Liver (tissue), 9 donors: ENCODE data around the gene ANAPC16. TPM values are rescaled to one million over a fixed set of nuclear protein-coding genes. Genes with fewer than 3 reads are reported as not detected.
A peak's percentile ranks its signal among the peaks of the same experiment; 100 is the strongest.
"Not testable (repeated sequence)": the region's sequence is repeated elsewhere in the genome, so short reads cannot be mapped to it uniquely, and the experiment has no call there.

Source experiments
- DNase-seq: peaks from one replicate; pipeline ENCODE4 v3.0.0-alpha.2; 2017; ENCODE audit warnings: low spot score
- H3K27ac ChIP-seq, 2 donors: one replicate each; pipeline ENCODE4 v1.7.0; 2013; ENCODE audit warnings: inconsistent platforms in 2 of 2, low read length in 2 of 2, control low read depth in 1 of 2, low read depth in 1 of 2, mild to moderate bottlenecking in 1 of 2
- H3K27me3 ChIP-seq, 4 donors: one replicate each; pipeline versions ENCODE4 v1.6.1 to v1.7.0; 2013; ENCODE audit warnings: low read length in 3 of 4, inconsistent platforms in 1 of 4, mild to moderate bottlenecking in 1 of 4, moderate library complexity in 1 of 4; ENCODE audit not compliant: control insufficient read depth in 4 of 4, insufficient read depth in 4 of 4
- H3K36me3 ChIP-seq, 4 donors: one replicate each; pipeline versions ENCODE4 v1.6.1 to v1.7.0; 2013; ENCODE audit warnings: low read length in 3 of 4, mild to moderate bottlenecking in 3 of 4, low read depth in 1 of 4, moderate library complexity in 1 of 4; ENCODE audit not compliant: control insufficient read depth in 4 of 4, insufficient read depth in 3 of 4
- H3K4me1 ChIP-seq, 4 donors: one replicate each; pipeline versions ENCODE4 v1.6.1 to v1.7.0; 2013; ENCODE audit warnings: low read length in 3 of 4, mild to moderate bottlenecking in 3 of 4, moderate library complexity in 1 of 4; ENCODE audit not compliant: control insufficient read depth in 4 of 4, insufficient read depth in 4 of 4
- H3K4me3 ChIP-seq, 3 donors: one replicate each; pipeline versions ENCODE4 v1.6.1 to v1.7.0; 2013; ENCODE audit warnings: low read length in 3 of 3, control low read depth in 1 of 3, low read depth in 1 of 3, mild to moderate bottlenecking in 1 of 3
- H3K9ac ChIP-seq, 2 donors: one replicate each; pipeline ENCODE4 v1.7.0; 2013; ENCODE audit warnings: low read length in 2 of 2, mild to moderate bottlenecking in 2 of 2, moderate library complexity in 2 of 2, control low read depth in 1 of 2, low read depth in 1 of 2
- H3K9me3 ChIP-seq, 4 donors: one replicate each; pipeline versions ENCODE4 v1.6.1 to v1.7.0; 2013; ENCODE audit warnings: low read length in 3 of 4; ENCODE audit not compliant: control insufficient read depth in 4 of 4
- ATF3 ChIP-seq: IDR thresholded peaks from 2 replicates; pipeline ENCODE4 v1.6.1; 2016; ENCODE audit warnings: antibody characterized with exemption
- FOXA1 ChIP-seq: IDR thresholded peaks from 2 replicates; pipeline ENCODE4 v1.6.1; 2016; ENCODE audit warnings: antibody characterized with exemption
- FOXA2 ChIP-seq: IDR thresholded peaks from 2 replicates; pipeline ENCODE4 v1.6.1; 2016; ENCODE audit warnings: antibody characterized with exemption
- GABPA ChIP-seq, 2 donors: IDR thresholded peaks in 1 of 2; conservative IDR thresholded peaks in 1 of 2; 2 replicates each; pipeline ENCODE4 v1.6.1; 2016; ENCODE audit warnings: antibody characterized with exemption in 2 of 2, mild to moderate bottlenecking in 1 of 2, moderate library complexity in 1 of 2
- HNF4A ChIP-seq, 2 donors: conservative IDR thresholded peaks; 2 replicates each; pipeline ENCODE4 v1.6.1; 2016; ENCODE audit warnings: antibody characterized with exemption in 2 of 2, mild to moderate bottlenecking in 2 of 2
- HNF4G ChIP-seq: IDR thresholded peaks from 2 replicates; pipeline ENCODE4 v1.6.1; 2016; ENCODE audit warnings: antibody characterized with exemption
- JUND ChIP-seq, 2 donors: IDR thresholded peaks; 2 replicates each; pipeline ENCODE4 v1.6.1; 2016; ENCODE audit warnings: antibody characterized with exemption in 2 of 2
- MAX ChIP-seq: IDR thresholded peaks from 2 replicates; pipeline ENCODE4 v1.6.1; 2016; ENCODE audit warnings: antibody characterized with exemption
- NR2F2 ChIP-seq: IDR thresholded peaks from 2 replicates; pipeline ENCODE4 v1.6.1; 2016; ENCODE audit warnings: antibody characterized with exemption
- RAD21 ChIP-seq, 2 donors: IDR thresholded peaks; 2 replicates each; pipeline ENCODE4 v1.6.1; 2016; ENCODE audit warnings: antibody characterized with exemption in 2 of 2, mild to moderate bottlenecking in 2 of 2
- RXRA ChIP-seq, 2 donors: IDR thresholded peaks; 2 replicates each; pipeline ENCODE4 v1.6.1; 2017 to 2018; ENCODE audit warnings: antibody characterized with exemption in 2 of 2, mild to moderate bottlenecking in 1 of 2
- SP1 ChIP-seq: IDR thresholded peaks from 2 replicates; pipeline ENCODE4 v1.6.1; 2018; ENCODE audit warnings: antibody characterized with exemption, mild to moderate bottlenecking
- TAF1 ChIP-seq: conservative IDR thresholded peaks from 2 replicates; pipeline ENCODE4 v1.6.1; 2016; ENCODE audit warnings: antibody characterized with exemption, mild to moderate bottlenecking
- YY1 ChIP-seq: IDR thresholded peaks from 2 replicates; pipeline ENCODE4 v1.6.1; 2016; ENCODE audit warnings: antibody characterized with exemption, mild to moderate bottlenecking
- WGBS: extraction: QIAGEN DNeasy Blood & Tissue Kit; methylation state at CpG from one replicate; pipeline ENCODE4 v1.1.7; 2013; 5-methylcytosine and 5-hydroxymethylcytosine counted together
- polyA plus RNA-seq, 2 donors: library from polyadenylated mRNA; stranded (reverse) in 1 of 2; unstranded in 1 of 2; fragments of 200-250 nt in 1 of 2; fragments of >200 nt in 1 of 2; fragmentation: Nextera tagmentation in 1 of 2; extraction: Ambion mirVana in 1 of 2; gene quantifications; one replicate each; pipeline versions ENCODE4 v1.2.1 to v1.2.3, GENCODE V29; 2013 to 2015
- total RNA-seq, 2 donors: library from RNA; depleted of rRNA; stranded (reverse); fragments of >200 nt; gene quantifications; one replicate each; pipeline ENCODE4 v1.2.3, GENCODE V29; 2014
- TF ChIP-seq, protein P1 (sequence below): fragments of 150-350 bp; IDR thresholded peaks from 2 replicates; pipeline ENCODE4 v1.5.1; 2017; ENCODE audit warnings: improper control_type of control experiment, low read depth, low read length; ENCODE audit not compliant: missing input control
- donor health status: healthy.
- donor health status: healthy.
- donor health status: healthy.
- donor health status: healthy.
- donor health status: healthy.

ANAPC16 gene
- total and polyA plus RNA-seq, 4 donors: 36.8 to 96.3 (median 55.6) TPM

DNA sequence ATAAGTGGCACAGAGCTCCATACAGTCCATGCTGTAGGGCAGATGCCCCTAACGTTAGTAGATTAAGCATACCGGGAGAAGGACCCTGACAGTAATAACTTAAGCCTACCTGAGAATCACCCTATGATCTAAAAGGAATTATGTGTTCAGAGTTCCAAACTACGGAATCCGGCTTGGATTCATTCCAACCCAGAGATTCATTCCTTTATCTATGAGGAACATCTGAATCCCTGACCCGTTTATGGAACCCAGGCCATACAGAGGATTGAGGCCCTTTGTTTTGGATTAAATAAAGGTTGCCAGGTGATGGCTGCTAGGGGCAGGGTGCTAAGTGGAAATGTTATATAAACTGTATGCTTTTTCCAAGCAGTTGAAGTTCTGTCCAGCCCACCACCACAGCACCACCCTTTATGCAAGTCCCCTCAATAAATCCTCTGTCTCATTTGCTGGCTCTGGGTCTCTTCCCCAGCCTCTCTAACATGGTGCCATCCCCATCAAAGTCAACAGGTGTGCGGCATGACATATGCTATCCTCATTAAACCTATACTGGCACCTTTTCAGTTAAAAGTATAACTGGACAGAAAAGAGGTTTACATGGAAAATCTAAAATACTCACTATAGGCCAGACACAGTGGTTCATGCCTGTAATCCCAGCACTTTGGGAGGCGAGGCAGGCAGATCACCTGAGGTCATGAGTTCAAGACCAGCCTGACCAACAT is 9.1 kb upstream of the ANAPC16 start (continued):
- TF ChIP-seq GABPA (IDR thresholded peaks at IDR 0.05 in 1 of 2, conservative IDR thresholded peaks at IDR 0.05 in 1 of 2) (no peak), ATF3 (no peak), HNF4G (no peak), FOXA2 (no peak), MAX (no peak), RAD21 (IDR thresholded peaks at IDR 0.05) (no peak)

DNA sequence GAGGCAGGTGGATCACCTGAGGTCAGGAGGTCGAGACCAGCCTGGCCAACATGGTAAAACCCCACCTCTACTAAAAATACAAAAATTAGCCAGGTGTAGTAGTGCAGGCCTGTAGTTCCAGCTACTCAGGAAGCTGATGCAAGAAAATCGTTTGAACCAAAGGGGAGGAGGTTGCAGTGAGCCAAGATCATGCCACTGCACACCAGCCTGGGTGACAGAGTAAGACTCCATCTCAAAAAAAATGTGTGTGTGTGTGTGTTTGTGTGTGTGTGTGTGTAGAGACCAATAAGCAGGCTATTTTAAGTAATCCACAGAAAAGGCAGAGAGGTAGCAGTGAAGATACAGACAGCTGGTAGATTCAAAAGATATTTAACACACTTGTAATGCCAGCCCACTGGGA is 7.3 kb upstream of the ANAPC16 start:
- DNase-seq, H3K27ac ChIP-seq, H3K4me3 ChIP-seq, H3K9me3 ChIP-seq, H3K4me1 ChIP-seq, H3K27me3 ChIP-seq, H3K9ac ChIP-seq: not testable (repeated sequence)
- H3K36me3 ChIP-seq: peaks cover 6 to 15% (median 13%) of the 10 kb centered on the region in 4 donors
- 59% methylated on average over 2 of the region's 2 CpGs for WGBS

GRCh38 chr10:72211381-72211780 is 4.4 kb upstream of the ANAPC16 start:
- not testable (repeated sequence) for H3K4me3 ChIP-seq, H3K4me1 ChIP-seq, H3K27me3 ChIP-seq, H3K9ac ChIP-seq, H3K9me3 ChIP-seq, H3K27ac ChIP-seq, DNase-seq
- 96% methylated on average over 11 of the region's 11 CpGs for WGBS
- peaks cover 3 to 14% (median 13%) of the 10 kb centered on the region in 4 donors for H3K36me3 ChIP-seq

DNA sequence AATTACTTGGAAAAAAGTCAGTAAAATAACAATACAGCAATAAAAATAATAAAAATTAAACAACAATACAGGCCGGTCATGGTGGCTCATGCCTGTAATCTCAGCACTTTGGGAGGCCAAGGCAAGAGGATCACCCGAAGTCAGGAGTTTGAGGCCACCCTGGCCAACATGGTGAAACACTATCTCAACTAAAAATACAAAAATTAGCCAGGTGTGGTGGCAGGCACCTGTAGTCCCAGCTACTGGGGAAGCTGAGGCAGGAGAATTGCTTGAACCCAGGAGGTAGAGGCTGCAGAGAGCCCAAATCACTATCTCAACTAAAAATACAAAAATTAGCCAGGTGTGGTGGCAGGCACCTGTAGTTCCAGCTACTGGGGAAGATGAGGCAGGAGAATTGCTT is 4.0 kb upstream of the ANAPC16 start:
- H3K4me3 ChIP-seq, H3K27ac ChIP-seq, H3K9ac ChIP-seq, H3K9me3 ChIP-seq, H3K27me3 ChIP-seq, DNase-seq, H3K4me1 ChIP-seq: not testable (repeated sequence)
- 98% methylated on average over 2 of the region's 2 CpGs for WGBS
- peaks cover 3 to 14% (median 13%) of the 10 kb centered on the region in 4 donors for H3K36me3 ChIP-seq

DNA sequence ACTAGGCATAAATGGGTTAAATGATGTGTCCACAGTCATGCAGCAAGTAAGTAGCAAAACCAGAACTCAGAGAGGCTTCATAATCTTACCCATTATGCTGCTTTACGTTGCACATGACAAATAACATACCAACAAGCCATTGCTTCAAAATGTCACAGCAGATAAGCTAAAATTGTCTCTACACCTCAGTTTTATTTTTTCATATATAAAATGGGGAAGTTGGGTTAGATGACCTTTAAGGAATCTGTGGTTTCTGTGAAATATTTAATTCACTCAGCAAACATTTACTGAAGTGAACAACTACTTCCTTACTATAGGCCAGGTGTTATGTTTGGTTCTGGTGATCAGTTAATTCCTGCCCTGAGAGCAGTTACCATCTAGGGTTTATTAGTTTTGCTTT is 2.5 kb downstream of the ANAPC16 start:
- no peak overlapping the region for H3K4me3 ChIP-seq
- peaks cover 0 to 22% (median 19%) of the 10 kb centered on the region in 4 donors for H3K4me1 ChIP-seq
- no peak for TF ChIP-seq ATF3
- TF ChIP-seq YY1: no peak
- no peak for TF ChIP-seq FOXA1
- TF ChIP-seq TAF1: no peak
- no peak for TF ChIP-seq JUND (IDR thresholded peaks at IDR 0.05)
- no peak for TF ChIP-seq HNF4A (conservative IDR thresholded peaks at IDR 0.05)
- no peak for TF ChIP-seq SP1
- no peak for TF ChIP-seq RXRA (IDR thresholded peaks at IDR 0.05)
- TF ChIP-seq HNF4G: no peak
- TF ChIP-seq, protein P1, sequence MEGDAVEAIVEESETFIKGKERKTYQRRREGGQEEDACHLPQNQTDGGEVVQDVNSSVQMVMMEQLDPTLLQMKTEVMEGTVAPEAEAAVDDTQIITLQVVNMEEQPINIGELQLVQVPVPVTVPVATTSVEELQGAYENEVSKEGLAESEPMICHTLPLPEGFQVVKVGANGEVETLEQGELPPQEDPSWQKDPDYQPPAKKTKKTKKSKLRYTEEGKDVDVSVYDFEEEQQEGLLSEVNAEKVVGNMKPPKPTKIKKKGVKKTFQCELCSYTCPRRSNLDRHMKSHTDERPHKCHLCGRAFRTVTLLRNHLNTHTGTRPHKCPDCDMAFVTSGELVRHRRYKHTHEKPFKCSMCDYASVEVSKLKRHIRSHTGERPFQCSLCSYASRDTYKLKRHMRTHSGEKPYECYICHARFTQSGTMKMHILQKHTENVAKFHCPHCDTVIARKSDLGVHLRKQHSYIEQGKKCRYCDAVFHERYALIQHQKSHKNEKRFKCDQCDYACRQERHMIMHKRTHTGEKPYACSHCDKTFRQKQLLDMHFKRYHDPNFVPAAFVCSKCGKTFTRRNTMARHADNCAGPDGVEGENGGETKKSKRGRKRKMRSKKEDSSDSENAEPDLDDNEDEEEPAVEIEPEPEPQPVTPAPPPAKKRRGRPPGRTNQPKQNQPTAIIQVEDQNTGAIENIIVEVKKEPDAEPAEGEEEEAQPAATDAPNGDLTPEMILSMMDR: no peak
- no peak for TF ChIP-seq NR2F2
- TF ChIP-seq MAX: no peak
- no peak for TF ChIP-seq RAD21 (IDR thresholded peaks at IDR 0.05)
- TF ChIP-seq GABPA (IDR thresholded peaks at IDR 0.05 in 1 of 2, conservative IDR thresholded peaks at IDR 0.05 in 1 of 2): no peak
- H3K27ac ChIP-seq: peak overlapping the region; percentile 13 to 35
- H3K27me3 ChIP-seq: no peaks in the 10 kb centered on the region
- peaks cover 0 to 7% (median 3%) of the 10 kb centered on the region in 4 donors for H3K36me3 ChIP-seq
- DNase-seq: no peak
- no peak overlapping the region for H3K9ac ChIP-seq
- H3K9me3 ChIP-seq: no peaks in the 10 kb centered on the region
- 61% methylated on average over 1 of the region's 1 CpG for WGBS
